Endometrial microvascular endothelial cells (primary cell): ENCODE measurements around the gene NUMA1. TPM values are rescaled to one million over a fixed set of nuclear protein-coding genes. Genes with fewer than 3 reads are reported as not detected.

Experiments
- total RNA-seq: library from RNA; depleted of rRNA; stranded (reverse); fragments of >200 nt; gene quantifications from one replicate; pipeline ENCODE4 v1.2.3, GENCODE V29; 2015; ENCODE audit errors: inconsistent ontology term

Gene NUMA1
- total RNA-seq, 1 donor from 2014 or later, result 112 TPM

Other genes starting within 250 kb of the NUMA1 start
- not detected for gene DEFB108B, start 247.3 kb downstream of the NUMA1 start, total RNA-seq
- not detected for gene DEFB131B, start 202.1 kb downstream of the NUMA1 start, total RNA-seq
- gene XNDC1N, start 151.9 kb downstream of the NUMA1 start, total RNA-seq, result 5.7 TPM
- gene RNF121, start 151.5 kb downstream of the NUMA1 start, total RNA-seq, result 43.1 TPM
- 8.8 TPM for gene IL18BP, start 81.6 kb downstream of the NUMA1 start, total RNA-seq
- 1.1 TPM for gene LRRC51, start 308 bp upstream of the NUMA1 start, total RNA-seq
- gene LAMTOR1, start 22.8 kb upstream of the NUMA1 start, total RNA-seq, result 138 TPM
- not detected for gene TOMT, start 25.4 kb upstream of the NUMA1 start, total RNA-seq
- 48.1 TPM for gene ANAPC15, start 32.2 kb upstream of the NUMA1 start, total RNA-seq
- gene FOLR3, start 55.2 kb upstream of the NUMA1 start, total RNA-seq, result not detected
- gene FOLR1, start 111.6 kb upstream of the NUMA1 start, total RNA-seq, result not detected
- gene FOLR2, start 136.3 kb upstream of the NUMA1 start, total RNA-seq, result not detected
- gene INPPL1, start 144.2 kb upstream of the NUMA1 start, total RNA-seq, result 45.4 TPM
- gene PHOX2A, start 163.6 kb upstream of the NUMA1 start, total RNA-seq, result not detected